HG03432 (cell line): Measurements from ENCODE around the gene CHD6.

ENCODE experiments used
- ATAC-seq: cut with Tn5 transposase; IDR thresholded peaks from one replicate; pipeline ENCODE4 v1.9.1; 2021; ENCODE audit warnings: mild to moderate bottlenecking, moderate library complexity; ENCODE audit not compliant: unreplicated experiment

Gene CHD6

DNA sequence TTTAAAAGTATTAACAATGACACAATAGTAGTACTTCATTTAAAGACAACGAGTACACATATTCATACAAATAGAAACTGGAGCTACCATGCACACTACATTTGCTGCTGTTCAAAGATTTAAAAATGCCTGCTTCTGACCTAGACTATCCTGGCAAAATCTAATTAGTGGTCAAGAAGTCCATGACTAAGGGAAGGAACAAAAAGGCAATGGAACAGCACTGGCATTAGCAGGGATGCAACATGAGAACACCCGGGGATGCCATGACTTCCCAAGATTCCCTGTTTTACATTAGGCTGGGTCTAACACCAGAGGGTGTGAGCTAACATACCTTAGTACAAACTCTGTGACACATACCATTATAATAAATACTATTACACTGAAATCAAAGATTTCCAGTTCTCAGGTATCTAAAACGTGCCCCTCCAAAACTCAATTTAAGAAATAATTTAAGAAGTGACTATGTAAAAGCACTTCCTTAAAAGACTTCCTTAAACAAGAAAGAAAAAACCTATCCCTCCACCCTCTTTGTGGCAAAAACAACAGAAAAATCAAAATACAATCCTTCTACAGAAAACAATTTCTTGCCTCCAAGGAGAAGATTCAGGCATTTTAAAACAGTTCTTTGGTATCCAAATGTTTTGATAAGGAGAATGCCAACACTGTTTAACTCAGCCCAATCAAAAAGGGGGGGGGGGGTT, 25.5 kb downstream of the CHD6 start:
- no peak for ATAC-seq

- no peak for ATAC-seq
Observed at GRCh38 chr20:41587956-41588355, 30.2 kb downstream of the CHD6 start.

DNA sequence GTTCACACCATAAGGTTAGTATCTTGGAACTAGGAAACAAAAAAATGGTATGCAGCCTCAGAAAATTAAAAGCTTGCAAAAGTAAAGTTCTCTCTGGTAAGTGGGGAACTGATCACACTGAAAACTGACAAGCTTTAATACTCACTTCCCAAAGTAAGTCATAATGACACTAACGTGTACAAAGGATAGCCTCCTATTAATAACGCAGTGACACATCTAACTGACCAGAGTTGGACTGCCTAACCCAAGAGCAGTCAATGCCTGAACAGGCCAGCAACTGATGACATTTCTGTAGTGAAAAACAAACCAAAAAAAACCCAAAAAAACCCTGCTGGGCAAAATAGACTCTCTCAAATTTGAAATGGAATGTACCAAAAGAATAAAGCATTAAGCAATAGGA, 30.7 kb downstream of the CHD6 start:
- no peak for ATAC-seq

DNA sequence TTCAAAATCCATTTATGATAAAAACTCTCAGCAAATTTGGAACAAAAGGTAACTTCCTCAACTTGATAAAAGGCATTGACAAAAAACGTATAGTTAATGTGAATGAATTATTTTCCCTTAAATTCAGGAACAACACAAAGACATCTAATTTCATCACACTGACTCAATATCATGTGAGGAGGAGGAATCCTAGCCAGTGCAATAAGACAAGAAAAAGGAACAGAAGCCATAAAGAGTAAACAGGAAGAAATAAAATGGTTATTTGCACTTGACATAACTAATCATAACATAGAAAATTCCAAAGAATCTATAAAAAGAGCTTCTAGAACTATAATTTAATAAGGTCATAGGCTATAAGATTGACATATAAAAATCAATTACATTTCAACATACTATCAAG, 31.4 kb downstream of the CHD6 start:
- ATAC-seq, result no peak

- no peak for ATAC-seq
Observed at GRCh38 chr20:41580350-41580749, 37.8 kb downstream of the CHD6 start.

DNA sequence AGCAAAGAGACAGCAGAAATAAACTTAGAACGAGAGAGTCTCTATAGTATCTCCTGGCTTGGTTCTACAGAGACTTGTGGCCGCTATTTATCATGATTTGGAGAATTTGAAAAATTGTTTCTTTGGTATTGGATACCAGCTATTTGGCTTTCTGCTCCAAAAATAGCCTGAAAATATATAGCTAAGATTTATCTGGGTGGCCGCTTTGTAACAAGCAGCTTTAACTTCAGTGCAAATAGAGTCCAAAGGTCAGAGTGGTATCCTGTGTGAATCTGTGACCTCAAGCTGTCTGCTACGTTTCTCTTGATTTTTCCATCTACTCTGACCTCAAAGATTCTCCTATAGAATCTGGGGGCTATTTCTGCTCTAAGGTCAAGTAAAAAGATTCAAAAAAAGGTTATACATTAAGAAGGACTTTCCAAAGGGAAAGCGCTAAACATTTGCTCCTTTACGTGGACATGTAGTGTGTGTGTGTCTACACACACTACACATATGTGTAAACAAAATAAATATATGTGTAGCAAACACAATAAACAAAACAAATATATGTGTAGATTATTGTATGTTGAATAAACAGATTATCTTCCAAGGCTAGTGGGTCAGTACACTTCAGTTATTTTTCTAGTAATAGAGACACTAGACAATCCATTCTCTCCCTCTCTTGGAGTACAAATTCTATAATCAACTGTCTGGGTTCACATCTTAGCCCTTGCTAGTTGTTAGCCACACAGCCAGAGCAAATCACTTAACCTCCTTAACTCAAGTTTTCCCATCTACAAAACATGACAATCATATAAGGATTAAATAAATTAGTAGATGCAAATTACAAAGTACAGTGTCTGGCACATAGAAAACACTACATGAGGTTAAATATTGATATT, 40.8 kb downstream of the CHD6 start:
- ATAC-seq, result no peak

GRCh38 chr20:41575412-41575811, 42.8 kb downstream of the CHD6 start:
- ATAC-seq, result no peak

DNA sequence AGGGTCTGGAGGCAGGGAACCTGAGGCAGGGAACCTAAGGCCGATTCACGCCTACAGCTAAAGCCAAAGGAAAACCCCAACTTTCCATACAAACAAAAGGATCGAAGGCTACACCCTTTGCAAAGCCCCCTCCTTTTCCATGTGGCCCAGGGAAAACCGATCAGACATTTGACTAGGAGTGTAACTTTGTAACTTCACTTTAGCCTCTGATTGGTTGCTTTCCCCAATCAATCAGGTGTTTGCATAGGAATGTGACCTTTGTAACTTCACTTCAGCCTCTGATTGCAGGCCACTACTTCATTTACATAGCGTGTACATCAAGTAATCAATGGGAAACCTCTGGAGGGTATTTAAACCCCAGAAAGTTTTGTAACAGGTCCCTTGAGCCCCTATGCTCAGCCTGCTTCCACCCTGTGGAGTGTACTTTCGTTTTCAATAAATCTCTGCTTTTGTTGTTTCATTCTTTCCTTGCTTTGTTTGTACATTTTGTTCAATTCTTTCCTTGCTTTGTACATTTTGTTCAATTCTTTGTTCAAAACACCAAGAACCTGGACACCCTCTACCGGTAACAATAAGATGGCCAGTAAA, 43.3 kb downstream of the CHD6 start:
- ATAC-seq, result no peak

DNA sequence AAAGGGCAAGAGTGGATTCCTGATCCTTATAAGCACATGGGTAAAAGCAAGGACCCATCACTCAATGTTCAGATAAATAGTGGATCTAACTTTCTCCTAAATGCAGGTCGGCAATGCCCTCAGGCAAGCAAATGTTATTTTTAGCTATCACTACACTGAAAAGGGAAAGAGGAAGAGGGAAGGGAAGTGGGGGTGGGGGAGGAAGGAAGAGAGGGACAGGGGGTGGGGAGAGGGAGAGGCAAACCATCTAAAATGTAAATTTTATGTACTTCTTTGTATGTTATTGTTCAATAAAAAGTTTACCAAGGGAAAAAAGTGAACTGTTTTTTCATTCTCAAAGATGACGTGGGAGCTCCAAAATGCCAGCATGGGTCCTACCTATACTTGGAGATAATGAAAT, 44.2 kb downstream of the CHD6 start:
- ATAC-seq, result no peak

- ATAC-seq, result no peak
Observed at GRCh38 chr20:41572010-41572572, 46.1 kb downstream of the CHD6 start.

DNA sequence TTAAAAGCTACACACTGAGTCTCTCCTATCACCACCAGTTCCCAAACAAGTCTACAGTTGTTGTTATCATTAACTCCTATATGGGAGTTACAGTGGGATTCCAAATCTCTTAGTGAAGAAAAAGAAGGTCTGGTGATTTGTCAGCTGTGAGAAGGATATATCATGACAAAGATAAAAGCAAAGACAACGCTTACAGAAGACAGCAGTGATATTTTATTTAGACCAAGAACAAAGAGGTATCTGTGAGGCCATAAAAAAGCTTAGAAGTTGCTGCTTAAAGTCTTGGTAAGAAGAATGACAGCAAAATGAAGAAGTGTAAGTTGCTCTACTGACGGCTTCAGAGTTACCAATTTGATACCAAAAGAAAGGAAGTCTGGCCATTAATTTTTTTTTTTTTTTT, 47.2 kb downstream of the CHD6 start:
- no peak for ATAC-seq

GRCh38 chr20:41570557-41570956, 47.6 kb downstream of the CHD6 start:
- no peak for ATAC-seq

DNA sequence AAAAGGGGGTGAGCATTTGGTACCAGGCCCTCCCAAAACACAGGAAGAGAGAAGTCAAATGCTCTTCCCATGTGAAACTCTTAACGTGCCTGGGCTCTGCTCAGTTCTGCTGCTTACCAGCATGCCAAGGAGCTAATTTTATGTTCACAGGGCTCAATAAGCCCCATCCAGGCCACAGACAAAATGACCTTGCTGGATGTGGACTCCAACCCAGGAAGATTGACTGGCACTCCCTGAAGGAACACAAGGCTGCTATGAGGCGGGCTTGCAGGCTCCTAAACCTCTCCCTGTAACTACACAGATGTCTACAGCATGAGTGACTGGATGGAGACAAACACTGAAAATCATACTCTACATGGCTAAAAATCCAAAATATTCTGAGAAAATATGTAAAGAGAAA, 50.6 kb downstream of the CHD6 start:
- ATAC-seq, result no peak

DNA sequence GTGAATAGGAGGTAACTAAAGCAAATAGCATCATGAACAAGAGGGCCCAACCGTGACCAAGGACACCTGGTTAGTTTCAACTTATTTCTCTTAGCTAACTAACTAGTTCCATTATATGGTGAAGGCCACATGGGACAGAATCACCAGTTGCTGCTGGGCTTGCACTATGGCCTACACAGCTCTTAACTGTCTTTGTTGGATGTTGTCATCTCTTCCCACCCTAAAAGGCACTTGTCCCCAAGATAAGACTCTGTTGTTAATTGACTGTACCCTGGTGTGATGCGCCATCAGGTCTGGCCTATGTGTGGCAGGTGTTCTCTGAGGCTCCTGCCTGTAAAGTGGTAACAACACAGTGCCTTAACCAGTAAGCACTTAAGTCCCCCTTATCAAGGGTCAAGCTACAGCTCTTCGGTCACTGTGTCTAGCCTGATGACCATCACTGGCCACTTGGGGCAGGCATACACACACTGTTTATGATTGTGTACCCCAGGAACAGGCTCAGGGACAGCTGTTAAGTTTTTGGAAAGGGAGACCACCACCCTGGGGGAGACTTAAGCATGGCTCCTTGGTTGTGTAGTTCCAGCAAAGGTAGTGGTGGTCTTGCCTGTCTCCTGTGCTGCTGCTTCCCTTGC, 51.2 kb downstream of the CHD6 start:
- ATAC-seq, result no peak

GRCh38 chr20:41563087-41563486, 55.1 kb downstream of the CHD6 start:
- ATAC-seq, result no peak

GRCh38 chr20:41560970-41561369, 57.2 kb downstream of the CHD6 start:
- ATAC-seq, result no peak

- ATAC-seq, result no peak
Observed at GRCh38 chr20:41559658-41560057, 58.5 kb downstream of the CHD6 start.

DNA sequence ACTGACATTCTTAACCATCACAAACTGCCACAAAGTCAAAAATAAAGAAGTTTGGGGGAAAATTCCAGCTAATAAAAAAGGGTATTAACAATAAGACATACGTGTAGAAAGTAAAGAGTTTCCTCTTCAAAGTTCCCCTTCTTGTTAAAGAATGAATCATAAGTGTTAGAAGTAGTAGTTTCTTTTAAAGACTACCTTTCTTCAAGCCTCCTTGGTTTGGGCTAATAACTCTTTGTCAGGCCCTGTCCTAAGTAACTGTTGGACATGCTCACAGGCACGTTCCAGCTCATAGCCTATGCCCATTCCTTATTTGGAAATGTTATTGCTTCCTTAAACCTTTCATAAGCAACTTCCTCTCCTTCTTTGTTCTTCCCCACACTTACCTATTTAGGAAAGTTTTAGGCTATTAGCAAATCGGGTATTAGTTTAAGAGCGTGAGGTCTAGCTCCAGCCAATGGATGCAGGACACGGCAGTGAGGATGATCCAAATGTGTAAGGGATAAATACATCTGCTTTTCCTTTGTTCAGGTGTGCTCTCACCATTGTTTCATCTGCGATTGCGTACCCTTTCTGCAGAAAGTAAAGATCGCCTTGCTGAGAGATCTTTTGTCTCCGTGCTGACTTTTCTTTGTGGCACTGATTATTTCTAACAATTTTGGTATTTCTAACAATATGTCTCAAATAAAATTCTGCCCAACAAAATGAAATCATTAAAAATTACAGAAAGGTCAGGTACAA, 64.9 kb downstream of the CHD6 start:
- no peak for ATAC-seq

DNA sequence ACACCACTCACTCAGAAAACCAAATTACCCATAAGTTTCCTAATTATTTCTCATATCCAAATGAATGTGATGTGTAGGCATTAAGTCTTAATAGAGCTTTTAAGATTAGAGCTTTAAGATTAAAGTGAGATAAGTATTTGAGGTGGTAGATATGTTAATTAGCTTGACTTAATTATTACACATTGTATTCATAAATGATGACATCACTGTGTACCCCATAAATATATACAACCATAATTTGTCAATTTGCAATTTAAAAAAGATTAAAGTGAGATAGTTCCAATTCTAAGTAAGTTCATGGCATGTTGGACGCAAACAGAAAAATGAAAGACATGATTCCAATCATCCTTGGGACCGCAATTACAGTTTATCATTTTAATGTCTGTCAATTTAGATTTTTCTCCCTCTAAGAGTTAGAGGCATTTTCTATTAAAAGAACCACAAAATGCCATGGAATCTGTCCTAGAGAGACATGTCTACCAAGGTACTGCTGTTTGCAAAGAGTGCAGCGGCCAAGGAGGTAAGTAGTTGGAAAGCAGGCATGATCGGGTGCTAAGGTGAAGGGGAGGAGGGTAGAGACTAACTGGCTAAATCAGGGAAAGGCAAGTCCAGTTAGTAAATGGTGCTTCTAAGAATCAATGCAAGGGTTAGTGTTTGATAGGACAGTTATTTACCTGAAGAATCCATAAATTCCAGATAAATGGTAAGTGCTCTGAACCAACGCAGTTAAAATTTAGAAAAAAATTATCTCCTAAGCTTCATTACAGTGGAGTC, 65.7 kb downstream of the CHD6 start:
- no peak for ATAC-seq
